ENCODE results near the gene NUP160.

GRCh38 chr11:47860536-47860935 lies 12.4 kb upstream of the NUP160 start:
- TF ChIP-seq NR2C2 (CRISPR knock-in tag; IDR thresholded peaks at IDR 0.05) (no peak), ZNF263 (CRISPR knock-in tag; IDR thresholded peaks at IDR 0.05; ENCODE audit: low read depth) (no peak), ESRRA (CRISPR knock-in tag; IDR thresholded peaks at IDR 0.05; ENCODE audit: borderline replicate concordance) (no peak), CBFB (CRISPR knock-in tag; IDR thresholded peaks at IDR 0.05; ENCODE audit: low read depth) (no peak)
